Measurements from ENCODE around the gene PRPSAP2.

Gene PRPSAP2

DNA sequence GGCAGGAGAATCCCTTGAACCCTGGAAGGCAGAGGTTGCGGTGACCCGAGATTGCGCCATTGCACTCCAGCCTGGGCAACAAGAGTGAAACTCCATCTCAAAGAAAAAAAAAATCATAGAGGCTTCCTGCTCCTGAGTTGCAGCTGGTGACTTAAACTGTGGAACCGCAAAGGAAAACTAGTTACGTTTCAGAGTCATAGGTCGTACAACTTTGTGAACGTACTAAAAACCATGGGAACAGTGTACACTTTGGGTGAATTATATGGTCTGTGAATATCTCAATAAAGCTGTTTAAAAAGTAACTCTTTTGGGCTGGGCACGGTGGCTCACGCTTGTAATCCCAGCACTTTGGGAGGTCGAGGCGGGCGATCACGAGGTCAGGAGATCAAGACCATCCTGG is 117.7 kb downstream of the PRPSAP2 start:
- H3K27ac ChIP-seq: no peak overlapping the region
- no peak for DNase-seq (ENCODE audit: low spot score)
- TF ChIP-seq, protein P1, sequence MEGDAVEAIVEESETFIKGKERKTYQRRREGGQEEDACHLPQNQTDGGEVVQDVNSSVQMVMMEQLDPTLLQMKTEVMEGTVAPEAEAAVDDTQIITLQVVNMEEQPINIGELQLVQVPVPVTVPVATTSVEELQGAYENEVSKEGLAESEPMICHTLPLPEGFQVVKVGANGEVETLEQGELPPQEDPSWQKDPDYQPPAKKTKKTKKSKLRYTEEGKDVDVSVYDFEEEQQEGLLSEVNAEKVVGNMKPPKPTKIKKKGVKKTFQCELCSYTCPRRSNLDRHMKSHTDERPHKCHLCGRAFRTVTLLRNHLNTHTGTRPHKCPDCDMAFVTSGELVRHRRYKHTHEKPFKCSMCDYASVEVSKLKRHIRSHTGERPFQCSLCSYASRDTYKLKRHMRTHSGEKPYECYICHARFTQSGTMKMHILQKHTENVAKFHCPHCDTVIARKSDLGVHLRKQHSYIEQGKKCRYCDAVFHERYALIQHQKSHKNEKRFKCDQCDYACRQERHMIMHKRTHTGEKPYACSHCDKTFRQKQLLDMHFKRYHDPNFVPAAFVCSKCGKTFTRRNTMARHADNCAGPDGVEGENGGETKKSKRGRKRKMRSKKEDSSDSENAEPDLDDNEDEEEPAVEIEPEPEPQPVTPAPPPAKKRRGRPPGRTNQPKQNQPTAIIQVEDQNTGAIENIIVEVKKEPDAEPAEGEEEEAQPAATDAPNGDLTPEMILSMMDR (IDR thresholded peaks at IDR 0.05): no peak
- H3K4me3 ChIP-seq: no peak overlapping the region

DNA sequence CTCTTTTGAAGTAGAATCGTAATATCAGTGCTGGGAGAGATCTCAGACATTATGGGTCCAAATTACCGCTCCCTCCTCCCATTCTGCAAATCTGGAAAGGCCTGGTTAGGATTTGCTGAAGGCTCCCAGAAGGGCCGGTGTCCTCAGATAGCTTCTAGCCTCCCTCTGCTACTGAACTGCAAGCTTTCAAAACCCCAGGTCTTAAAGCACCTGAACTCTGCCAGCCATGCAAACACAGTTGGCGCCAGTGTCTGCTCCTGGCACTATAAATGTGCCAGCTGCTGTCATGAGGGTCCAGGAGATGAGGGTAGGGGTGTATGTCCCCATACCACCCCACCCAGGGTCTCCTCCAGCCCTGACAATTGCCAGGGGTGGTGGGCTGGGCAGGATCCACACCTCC is 118.3 kb downstream of the PRPSAP2 start:
- TF ChIP-seq, protein P1 (IDR thresholded peaks at IDR 0.05): no peak
- no peak overlapping the region for H3K4me3 ChIP-seq
- H3K27ac ChIP-seq: no peak overlapping the region
- no peak for DNase-seq (ENCODE audit: low spot score)

DNA sequence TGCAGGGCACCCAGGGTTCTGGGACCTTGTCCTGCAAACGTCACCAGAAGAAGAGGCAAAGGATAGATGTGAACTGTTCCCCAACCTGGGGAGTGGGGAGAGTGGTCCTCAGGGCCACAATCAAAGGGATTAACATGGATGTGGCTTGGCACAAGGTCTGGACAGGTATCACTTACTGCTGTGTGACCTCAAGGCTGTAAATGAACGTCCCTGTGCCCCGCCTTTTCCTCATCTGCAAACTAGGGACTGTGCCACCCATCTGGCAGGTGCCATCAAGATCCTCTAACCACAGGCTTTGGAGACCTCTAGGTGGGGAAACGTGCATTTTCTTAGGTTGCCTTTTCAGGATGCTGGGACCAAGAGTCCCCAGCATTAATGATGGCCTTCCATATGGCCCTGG is 119.1 kb downstream of the PRPSAP2 start:
- DNase-seq (ENCODE audit: low spot score): no peak
- no peak overlapping the region for H3K4me3 ChIP-seq
- TF ChIP-seq, protein P1 (IDR thresholded peaks at IDR 0.05): no peak
- no peak overlapping the region for H3K27ac ChIP-seq

DNA sequence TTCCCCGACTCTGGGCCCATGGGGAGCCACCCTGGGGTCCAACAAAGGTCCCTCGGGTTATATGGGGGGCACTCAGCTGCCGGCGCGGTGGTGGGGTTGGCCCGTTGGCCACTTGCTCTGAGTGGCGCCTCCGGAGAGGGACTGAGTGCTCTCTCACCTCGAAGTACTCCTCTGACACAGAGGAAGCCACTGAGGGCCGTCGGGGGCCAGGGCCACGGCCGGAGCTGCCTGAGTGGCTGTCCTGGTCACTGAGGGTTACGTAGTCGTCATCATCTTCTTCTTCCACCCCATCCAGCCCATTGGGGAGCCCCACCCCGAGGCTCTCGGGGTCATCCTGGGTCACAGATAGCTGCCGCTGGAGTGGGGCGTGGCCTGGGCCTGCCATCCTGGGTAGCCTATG is 119.7 kb downstream of the PRPSAP2 start:
- TF ChIP-seq, protein P1 (IDR thresholded peaks at IDR 0.05): no peak
- no peak for DNase-seq (ENCODE audit: low spot score)

DNA sequence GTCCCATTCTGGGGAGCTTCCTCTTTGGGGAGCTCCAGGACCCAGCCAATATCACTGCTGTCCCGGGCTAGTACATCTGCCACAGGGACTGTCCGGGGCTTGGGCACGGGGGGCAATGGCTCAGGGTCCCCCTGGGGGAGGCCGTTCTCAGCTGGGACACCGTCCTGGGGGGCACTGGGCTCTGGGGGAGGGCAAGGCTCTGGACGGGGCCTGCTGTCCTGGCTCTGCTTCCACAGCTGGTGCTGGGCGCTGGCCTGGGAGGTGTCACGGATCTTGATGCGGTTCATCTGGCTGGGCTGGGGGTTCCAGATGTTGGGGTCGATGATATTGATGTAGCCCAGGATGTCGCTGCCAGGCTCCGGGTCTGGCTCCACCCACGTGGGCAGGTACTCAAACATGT is 120.1 kb downstream of the PRPSAP2 start:
- H3K4me3 ChIP-seq: no peak overlapping the region
- TF ChIP-seq, protein P1 (IDR thresholded peaks at IDR 0.05): no peak
- no peak overlapping the region for H3K27ac ChIP-seq
- no peak for DNase-seq (ENCODE audit: low spot score)

More for the DNA sequence above, 119.7 kb downstream of the PRPSAP2 start:
- H3K27ac ChIP-seq: no peak overlapping the region
- H3K4me3 ChIP-seq: no peak overlapping the region

DNA sequence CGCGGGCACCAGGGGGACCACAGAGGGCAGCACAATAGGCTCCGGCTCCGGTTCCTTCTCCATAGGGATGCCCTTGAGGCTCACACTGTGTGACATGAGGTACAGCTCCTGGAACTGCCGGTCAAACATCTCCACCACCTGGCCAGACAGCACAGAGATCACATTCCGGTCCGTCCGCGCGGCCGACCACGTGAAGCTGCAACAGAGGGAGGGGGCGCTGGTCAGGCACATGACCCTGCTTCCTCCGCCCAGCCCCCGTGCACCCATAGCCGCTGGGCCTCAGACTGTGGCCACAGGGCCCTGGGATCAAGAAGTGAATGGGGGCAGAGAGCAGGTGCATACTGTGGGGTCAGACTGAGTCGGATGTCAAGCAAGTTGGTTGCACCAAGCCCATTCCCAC is 120.7 kb downstream of the PRPSAP2 start:
- no peak overlapping the region for H3K27ac ChIP-seq
- H3K4me3 ChIP-seq: no peak overlapping the region
- TF ChIP-seq, protein P1 (IDR thresholded peaks at IDR 0.05): no peak
- DNase-seq (ENCODE audit: low spot score): no peak
